NCI-H1048 (cell line): Measurements from ENCODE around the gene ZNF548.
A peak's percentile ranks its signal among the peaks of the same experiment; 100 is the strongest.

Experiments
- DNase-seq: peaks from one replicate; lab custom pipeline; 2025; lab: John Stamatoyannopoulos, UW

The ZNF548 gene

GRCh38 chr19:57398868-57399267 lies 9.2 kb downstream of the ZNF548 start:
- DNase-seq = no peak

GRCh38 chr19:57403737-57404563 lies 14.3 kb downstream of the ZNF548 start:
- no peak for DNase-seq

- DNase-seq = peak; percentile 36
Observed at GRCh38 chr19:57406516-57407123, 17.0 kb downstream of the ZNF548 start.

GRCh38 chr19:57410877-57411671 lies 21.4 kb downstream of the ZNF548 start, which contains the start of gene ZNF17:
ZNF17 (plus strand) TSS chr19:57411161; CDS start chr19:57413616, 2,455 bp downstream.
- DNase-seq = peak; percentile 67

GRCh38 chr19:57419439-57419838 lies 29.8 kb downstream of the ZNF548 start:
- DNase-seq = no peak

GRCh38 chr19:57421037-57421436 lies 31.4 kb downstream of the ZNF548 start:
- no peak for DNase-seq

GRCh38 chr19:57434386-57435061 lies 44.9 kb downstream of the ZNF548 start:
- no peak for DNase-seq

GRCh38 chr19:57435062-57435978 lies 45.7 kb downstream of the ZNF548 start, which contains the start of gene ZNF749:
ZNF749 (plus strand) TSS chr19:57435325; CDS start chr19:57435579, 254 bp downstream.
- peak; percentile 93 for DNase-seq

- no peak for DNase-seq
Observed at GRCh38 chr19:57436417-57436816, 46.8 kb downstream of the ZNF548 start.

- DNase-seq = no peak
Observed at GRCh38 chr19:57437931-57438330, 48.3 kb downstream of the ZNF548 start.

- DNase-seq = no peak
Observed at GRCh38 chr19:57438925-57439324, 49.3 kb downstream of the ZNF548 start.

GRCh38 chr19:57441979-57442752 lies 52.5 kb downstream of the ZNF548 start:
- DNase-seq = no peak

- DNase-seq = no peak
Observed at GRCh38 chr19:57443121-57443696, 53.6 kb downstream of the ZNF548 start.

- DNase-seq = no peak
Observed at GRCh38 chr19:57452307-57452706, 62.7 kb downstream of the ZNF548 start.
